DMS153 treated with DMSO at 0.1 percent for 48 hours (cell line): ENCODE measurements around the gene NADK.

Experiments
- DNase-seq: peaks from one replicate; lab custom pipeline; 2025; ENCODE audit not compliant: unreplicated experiment; lab: John Stamatoyannopoulos, UW

The NADK gene

GRCh38 chr1:1777950-1778662 is at the start of gene NADK:
NADK (minus strand) TSS chr1:1778470; CDS start chr1:1765406, 13,064 bp downstream.
- peak; percentile 61 for DNase-seq

GRCh38 chr1:1827089-1827848 is 49.0 kb upstream of the NADK start:
- DNase-seq = no peak

- no peak for DNase-seq
Measured at GRCh38 chr1:1826356-1827088, 48.3 kb upstream of the NADK start.

- DNase-seq = no peak
Measured at GRCh38 chr1:1825217-1825616, 46.9 kb upstream of the NADK start.

GRCh38 chr1:1819762-1820161 is 41.5 kb upstream of the NADK start:
- DNase-seq = no peak

GRCh38 chr1:1817221-1817620 is 39.0 kb upstream of the NADK start:
- DNase-seq = no peak

- DNase-seq = no peak
Measured at GRCh38 chr1:1815606-1816281, 37.5 kb upstream of the NADK start.

GRCh38 chr1:1809489-1809888 is 31.2 kb upstream of the NADK start:
- DNase-seq = no peak

- DNase-seq = no peak
Measured at GRCh38 chr1:1808206-1808605, 29.9 kb upstream of the NADK start.

- DNase-seq = no peak
Measured at GRCh38 chr1:1806890-1807289, 28.6 kb upstream of the NADK start.

GRCh38 chr1:1804301-1804700 is 26.0 kb upstream of the NADK start:
- DNase-seq = no peak

- DNase-seq = no peak
Measured at GRCh38 chr1:1802871-1803270, 24.6 kb upstream of the NADK start.

GRCh38 chr1:1799716-1800115 is 21.4 kb upstream of the NADK start:
- DNase-seq = no peak

- DNase-seq = no peak
Measured at GRCh38 chr1:1797731-1798341, 19.6 kb upstream of the NADK start.

GRCh38 chr1:1796466-1796865 is 18.2 kb upstream of the NADK start:
- no peak for DNase-seq

- no peak for DNase-seq
Measured at GRCh38 chr1:1794999-1795398, 16.7 kb upstream of the NADK start.

GRCh38 chr1:1793481-1794244 is 15.4 kb upstream of the NADK start:
- DNase-seq = no peak

- no peak for DNase-seq
Measured at GRCh38 chr1:1788646-1789431, 10.6 kb upstream of the NADK start.

- DNase-seq = no peak
Measured at GRCh38 chr1:1788136-1788535, 9.9 kb upstream of the NADK start.
